ENCODE results near the gene GPC1.
A peak's percentile ranks its signal among the peaks of the same experiment; 100 is the strongest.
"Not testable (repeated sequence)": the region's sequence is repeated elsewhere in the genome, so short reads cannot be mapped to it uniquely, and the experiment has no call there.

The GPC1 gene

DNA sequence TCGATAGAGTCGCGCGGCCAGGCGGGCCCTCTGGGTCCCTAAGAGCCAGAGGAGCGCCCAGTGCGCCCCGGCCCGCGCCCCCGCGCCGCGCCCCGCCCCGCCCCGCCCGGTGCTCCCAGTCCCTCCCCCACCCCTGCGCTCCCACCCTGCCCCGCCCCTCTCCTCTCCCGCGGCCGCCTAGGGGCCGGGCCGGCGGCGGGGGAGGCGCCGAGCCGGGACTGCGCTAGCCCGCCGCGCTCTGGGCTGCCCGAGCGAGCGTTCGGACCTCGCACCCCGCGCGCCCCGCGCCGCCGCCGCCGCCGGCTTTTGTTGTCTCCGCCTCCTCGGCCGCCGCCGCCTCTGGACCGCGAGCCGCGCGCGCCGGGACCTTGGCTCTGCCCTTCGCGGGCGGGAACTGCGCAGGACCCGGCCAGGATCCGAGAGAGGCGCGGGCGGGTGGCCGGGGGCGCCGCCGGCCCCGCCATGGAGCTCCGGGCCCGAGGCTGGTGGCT lies at the start of gene GPC1:
Gene GPC1 (plus strand): TSS at position 207 of the 491 bp plus-strand sequence. CDS start 256 bp downstream, at position 463.
- DNase-seq: no peak

- no peak for DNase-seq
These were observed 49.1 kb upstream of the GPC1 start for GRCh38 chr2:240386326-240386725.

- not testable (repeated sequence) for DNase-seq
These were observed 48.7 kb upstream of the GPC1 start for GRCh38 chr2:240386743-240387142.

GRCh38 chr2:240387325-240387668 lies 48.2 kb upstream of the GPC1 start:
- no peak for DNase-seq

- DNase-seq: no peak
These were observed 47.6 kb upstream of the GPC1 start for GRCh38 chr2:240387669-240388358.

DNA sequence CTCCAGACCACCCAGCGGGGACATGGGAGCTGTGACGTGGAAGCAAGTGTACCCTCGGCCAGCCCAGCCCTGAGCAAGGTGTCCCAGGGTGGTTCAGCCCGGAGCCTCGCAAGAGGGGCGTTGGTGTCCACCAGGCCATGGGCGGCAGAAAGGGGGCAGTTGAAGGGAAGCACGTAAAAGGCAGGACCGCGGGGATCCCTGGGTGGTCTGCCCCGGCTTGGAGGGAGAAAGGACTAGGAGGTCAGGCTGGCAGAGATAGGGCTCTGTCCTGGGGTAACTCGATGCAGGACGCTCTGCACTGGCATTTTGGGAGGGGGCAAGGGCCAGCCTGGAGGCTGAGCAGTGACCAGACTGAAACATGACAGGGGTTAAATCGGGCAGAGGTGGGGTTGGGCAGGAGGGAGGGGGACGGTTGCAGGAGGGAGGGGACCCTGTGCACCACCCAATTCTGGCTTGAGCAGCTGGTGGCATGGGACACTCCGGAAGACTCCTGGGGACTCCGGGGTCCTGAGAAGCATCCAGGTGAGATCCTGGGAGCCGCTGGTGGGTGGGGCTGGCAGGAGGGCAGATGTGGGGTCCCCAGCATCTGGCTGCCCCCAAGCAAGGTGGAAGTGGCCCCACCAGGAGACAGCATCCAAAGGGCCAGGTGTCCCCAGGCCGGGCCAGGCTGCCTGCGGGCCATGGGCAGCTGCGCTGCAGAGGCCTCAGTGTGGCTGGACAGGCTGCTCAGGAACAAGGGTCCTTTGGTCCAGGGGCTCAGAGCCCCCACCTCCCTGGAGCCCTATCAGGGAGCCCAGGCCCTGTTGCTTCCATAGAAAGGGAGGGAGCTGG lies 46.8 kb upstream of the GPC1 start:
- no peak for DNase-seq

DNA sequence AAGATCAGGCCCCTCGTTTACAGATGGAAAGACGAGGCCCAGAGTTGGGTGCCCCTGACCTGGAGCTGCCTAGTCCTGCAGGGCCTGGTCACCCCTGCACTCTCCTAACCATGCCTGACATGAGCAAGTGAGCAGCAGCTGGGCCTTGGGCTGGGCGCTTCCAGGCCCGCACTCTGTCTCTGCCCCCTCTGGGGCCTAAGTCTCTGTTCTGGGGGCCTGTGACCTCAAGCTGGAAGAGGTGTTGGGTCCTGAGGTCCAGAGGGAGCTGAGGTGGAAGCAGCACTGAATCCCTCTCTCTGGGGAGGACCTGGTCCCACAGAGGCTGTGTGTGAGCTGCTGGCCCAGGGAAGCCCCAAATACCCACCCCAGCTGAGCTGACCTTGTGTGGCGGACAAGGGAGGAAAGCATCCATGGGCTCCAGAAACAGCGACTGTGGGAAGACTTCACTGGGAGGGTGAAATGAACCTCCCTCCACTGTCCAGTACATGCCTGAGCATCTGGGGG lies 46.1 kb upstream of the GPC1 start:
- no peak for DNase-seq

GRCh38 chr2:240390091-240391073 lies 45.1 kb upstream of the GPC1 start:
- no peak for DNase-seq

DNA sequence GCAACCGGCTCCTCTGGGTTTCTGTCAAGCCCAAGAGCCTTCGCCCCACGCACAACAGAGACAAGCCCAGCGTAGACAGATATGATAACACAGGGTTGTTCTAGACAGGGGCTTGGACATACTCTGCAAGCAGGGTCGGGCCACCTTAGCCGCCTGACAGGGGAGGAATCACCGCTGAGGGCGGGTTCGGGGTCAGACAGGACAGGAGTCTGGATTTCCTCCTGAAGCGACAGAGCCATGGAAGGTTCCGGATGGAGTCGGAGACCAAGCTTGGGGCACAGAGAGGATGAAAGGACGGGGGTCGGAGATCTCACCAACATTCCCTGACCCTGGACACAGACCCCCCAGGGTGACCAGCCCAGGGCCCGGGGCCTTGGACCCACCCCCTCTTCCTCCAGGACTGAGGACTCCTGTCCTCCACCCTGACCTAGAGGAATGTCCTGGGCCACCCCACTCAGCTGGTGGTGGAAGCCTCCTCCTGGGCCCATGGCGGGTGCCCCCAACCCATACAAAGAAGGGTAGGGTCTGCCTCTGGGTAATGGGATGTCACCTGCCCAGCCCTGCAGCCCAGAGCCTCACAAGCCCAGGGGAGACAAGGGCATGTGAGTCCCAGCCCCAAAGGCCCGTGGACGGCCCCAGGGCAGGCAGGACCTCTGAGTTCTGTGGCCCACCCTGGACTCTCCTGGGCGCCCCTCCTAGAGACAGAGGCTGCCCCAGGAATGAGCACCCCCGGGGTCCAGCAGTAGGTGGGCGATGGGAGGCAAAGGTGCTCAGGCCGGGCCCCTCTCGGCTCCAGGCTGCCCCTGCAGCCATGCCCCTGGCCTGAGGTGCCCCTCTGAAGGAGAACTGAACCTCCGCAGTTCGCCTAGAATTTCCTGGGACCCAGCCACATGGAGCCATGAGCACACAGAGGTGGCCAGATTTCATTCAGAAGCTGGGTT lies 44.1 kb upstream of the GPC1 start:
- DNase-seq: peak; percentile 7

- DNase-seq: peak; percentile 12
These were observed 43.1 kb upstream of the GPC1 start for GRCh38 chr2:240392084-240392947.

DNA sequence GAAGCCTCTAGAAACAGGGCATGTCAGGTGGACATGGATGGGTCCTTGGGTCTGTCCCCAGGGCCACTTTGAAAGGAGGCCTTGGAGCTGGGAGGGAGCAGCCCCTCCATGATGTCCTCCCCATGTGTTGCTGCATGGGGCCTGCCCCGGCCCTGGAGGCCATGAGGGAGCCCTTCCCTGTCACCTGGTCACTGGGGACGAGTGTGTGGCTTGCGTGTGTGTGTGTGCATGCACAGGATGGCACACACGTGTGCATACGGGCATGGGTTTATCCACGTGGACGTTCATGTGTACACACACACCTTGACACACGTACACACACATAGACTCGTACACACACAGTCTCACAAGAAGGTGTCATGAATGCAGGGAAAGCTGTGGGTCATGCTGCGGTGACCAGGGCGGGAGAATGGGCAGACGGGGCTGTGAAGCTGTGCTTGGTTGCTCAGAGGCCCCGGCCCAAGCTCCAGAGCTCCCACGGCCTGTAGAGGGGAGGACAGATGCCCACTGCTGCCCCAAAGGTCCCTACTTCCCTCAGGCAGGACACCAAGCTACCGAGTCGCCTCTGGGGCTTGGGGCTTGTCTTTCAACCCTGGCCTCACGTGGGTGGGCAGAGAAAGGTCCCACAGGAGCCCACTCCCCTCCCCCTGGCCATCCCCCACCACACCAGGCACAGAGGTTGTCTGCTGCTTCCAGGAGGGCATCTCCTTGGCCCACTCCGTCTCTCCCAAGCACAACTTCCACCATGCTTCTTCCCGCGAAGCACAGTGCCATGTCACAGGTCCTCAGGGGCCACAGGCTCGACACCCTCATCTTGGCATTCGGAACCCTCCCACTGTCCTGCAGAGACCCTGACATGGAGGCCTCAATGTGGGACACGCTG lies 42.3 kb upstream of the GPC1 start:
- DNase-seq: peak; percentile 16

DNA sequence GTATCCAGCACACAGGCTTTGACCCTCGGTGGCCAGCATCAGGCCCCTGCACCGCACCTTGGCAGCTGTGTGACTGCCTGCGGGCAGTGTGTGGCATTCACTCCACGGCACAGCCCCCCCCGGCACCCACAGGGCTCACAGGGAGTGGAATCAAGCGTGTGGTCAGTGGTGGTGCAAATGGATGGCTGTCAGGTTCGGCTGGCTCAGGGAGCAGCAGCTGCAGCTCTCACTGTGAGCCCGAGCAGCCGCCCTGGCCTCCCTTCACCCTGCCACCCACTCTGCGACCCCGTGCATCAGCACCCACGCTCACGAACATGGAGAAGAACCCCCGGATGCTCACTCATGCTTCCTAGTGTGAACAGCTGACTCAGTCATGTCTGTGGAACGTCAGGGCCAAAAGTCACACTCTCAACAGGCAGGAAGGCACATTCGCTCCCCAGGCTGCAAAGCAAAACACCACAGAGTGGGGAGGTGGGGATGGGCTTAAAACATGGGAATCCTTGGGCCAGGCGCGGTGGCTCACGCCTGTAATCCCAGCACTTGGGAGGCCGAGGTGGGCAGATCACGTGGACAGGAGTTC lies 41.5 kb upstream of the GPC1 start:
- peak; percentile 10 for DNase-seq

- DNase-seq: peak; percentile 8
These were observed 40.9 kb upstream of the GPC1 start for GRCh38 chr2:240394549-240394948.

DNA sequence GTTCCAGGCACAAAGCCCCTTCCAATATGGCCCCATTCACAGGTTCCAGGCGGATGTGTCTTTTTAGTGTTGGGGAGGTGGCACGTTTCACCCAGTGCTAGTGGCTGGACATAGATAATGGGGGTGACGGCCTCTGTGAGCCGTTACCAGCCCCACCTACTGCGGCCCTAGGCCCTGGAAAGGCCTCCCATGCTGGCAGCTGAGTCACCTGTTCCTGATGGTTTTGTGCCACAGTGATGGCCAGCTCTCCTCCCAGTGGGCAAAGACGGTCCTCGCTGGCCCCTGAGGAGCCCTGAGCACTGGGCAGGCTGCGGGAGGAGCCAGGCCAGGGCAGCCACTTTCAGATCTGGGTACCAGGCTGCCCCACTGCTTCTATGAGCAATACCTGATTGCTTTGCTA lies 40.0 kb upstream of the GPC1 start:
- DNase-seq: peak; percentile 5

DNA sequence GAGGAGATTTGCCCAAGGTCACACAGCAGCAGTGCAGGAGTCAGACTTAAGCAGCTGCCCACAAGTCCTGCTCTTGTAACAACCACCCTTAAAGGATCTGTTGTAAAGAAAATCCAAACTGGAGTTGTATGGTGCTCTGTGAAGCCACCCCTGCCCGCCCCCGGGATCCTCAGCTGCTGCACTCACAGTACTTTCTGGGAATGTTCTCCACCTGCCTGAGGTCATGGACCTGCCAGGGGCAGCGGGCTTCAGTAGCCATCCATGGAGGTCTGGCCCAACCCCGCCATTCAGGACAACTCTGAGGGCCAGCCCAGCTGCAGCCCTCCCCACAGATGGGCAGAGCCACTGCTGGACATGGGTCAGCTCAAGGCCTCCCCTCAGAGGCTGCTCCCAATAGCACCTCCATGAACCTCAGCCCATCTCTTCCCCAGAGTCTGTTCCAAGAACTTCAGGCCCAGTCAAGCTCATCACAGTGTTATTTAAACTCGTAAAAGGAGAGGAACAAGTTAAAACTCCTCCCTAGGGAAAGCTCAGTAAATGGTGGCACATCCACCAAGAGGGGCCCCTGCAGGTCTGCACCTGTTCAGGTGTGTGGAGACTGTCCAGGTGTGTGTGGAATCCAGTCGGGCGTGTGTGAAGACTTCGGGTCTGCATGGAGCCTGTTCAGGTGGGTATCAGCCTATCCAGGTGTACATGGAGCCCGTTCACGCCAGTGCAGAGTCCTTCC lies 39.4 kb upstream of the GPC1 start:
- peak; percentile 12 for DNase-seq

DNA sequence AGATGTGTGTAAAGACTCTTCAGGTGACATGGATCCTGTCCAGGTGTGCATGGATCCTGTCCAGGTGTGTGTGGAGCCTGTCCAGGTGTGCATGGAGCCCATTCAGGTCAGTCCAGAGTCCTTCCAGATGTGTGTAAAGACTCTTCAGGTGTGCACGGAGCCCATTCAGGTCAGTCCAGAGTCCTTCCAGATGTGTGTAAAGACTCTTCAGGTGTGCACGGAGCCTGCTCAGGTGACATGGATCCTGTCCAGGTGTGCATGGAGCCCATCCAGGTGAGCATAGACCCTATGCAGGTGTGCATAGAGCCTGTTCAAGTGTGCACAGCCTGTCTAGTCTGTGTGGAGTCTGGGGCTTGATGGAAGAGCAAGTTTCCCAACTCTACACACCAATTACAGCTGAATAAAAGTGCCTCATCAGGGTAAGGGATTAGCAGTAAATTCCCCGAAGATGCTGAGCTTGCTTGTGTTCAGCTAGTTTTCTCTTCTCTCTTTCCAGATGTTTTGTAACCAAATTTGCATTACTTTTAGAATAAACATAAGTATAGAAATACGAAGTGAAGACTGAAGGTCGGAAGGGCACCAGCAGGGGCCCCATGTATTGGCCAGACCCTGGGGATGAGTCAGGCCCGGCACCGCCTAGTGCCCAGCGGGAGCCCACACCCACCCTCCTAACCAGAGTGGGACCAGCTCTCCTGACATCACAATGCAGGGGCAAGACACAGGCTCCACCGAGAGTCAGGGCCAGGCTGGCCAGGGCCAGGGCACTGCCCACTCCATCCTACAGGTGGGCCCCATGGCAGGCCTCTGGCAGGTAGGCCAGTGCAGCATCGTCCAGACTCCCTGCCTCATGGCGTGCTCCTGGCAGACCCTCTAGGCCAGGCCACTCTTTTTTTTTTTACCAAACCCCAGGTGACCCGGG lies 38.6 kb upstream of the GPC1 start:
- DNase-seq: no peak

DNA sequence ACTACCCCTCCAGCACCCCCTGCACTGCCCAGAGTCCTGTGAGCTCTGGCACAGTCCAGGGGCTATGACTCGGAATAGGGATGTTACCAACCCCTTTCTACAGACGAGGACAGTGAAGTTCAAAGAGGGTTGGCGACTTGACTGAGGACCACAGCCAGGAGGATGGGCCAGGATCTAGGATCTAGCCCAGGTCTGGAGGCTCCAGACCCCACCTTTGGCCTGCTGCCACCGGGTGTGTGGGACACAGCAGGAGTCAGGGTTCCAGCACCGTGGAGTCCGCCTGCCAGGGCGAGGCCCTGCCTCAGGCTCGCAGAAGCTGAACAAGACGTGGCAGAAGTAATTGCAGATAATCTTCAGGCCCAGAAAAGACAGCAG lies 37.9 kb upstream of the GPC1 start:
- peak; percentile 7 for DNase-seq
